ENCODE data around the gene EPHA7. TPM values are rescaled to one million over a fixed set of nuclear protein-coding genes. Genes with fewer than 3 reads are reported as not detected.

EPHA7 gene
- total RNA-seq, 1 donor from 2014 or later, result 0.40 TPM

DNA sequence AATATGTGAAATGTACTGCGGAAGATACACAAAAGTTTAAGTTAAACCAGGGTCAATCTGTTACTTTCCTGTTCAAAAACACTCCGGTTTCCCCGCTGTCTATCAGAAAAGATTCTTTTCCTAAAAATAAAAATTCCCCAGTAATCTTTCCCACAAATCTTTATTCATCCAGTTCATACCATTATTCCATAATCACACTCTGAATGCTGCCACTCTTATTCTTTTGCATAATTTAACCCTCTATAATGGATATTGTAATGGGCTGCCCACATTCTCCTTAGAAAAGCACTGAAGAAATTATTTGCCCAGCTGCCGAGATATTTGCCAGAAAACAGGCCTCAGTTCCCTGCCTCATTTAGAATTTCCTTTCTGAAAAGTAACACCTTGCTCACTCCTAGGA is 68.6 kb downstream of the EPHA7 start:
- TF ChIP-seq CTCF (conservative IDR thresholded peaks at IDR 0.05; ENCODE audit: low read depth, low read length), result no peak
- H3K4me3 ChIP-seq (ENCODE audit: low read depth, low read length), result no peak overlapping the region
- no peak for DNase-seq (ENCODE audit: low read depth)

GRCh38 chr6:93344333-93344835 is 75.0 kb downstream of the EPHA7 start:
- no peak overlapping the region for H3K4me3 ChIP-seq (ENCODE audit: low read depth, low read length)
- no peak for DNase-seq (ENCODE audit: low read depth)
- no peak for TF ChIP-seq CTCF (conservative IDR thresholded peaks at IDR 0.05; ENCODE audit: low read depth, low read length)

DNA sequence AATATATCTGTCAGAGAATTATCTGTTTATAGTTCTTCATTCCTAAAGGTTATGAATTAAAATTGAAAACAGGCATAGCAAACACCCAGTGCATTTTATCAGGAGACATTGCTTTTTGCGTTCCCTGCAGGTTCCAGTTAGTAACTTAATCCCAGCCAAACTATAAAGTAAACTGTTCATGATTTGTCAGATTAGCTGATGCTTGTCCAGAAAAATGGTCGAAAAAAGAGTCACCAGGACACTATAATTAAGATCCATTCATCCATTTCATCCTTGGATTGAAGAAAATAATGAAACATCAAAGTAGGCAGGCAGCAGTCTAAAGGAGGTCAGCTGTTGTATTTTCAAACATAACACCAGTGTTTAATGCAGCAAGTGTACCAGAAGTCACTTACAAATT is 75.9 kb downstream of the EPHA7 start:
- H3K4me3 ChIP-seq (ENCODE audit: low read depth, low read length), result no peak overlapping the region
- DNase-seq (ENCODE audit: low read depth), result no peak
- no peak for TF ChIP-seq CTCF (conservative IDR thresholded peaks at IDR 0.05; ENCODE audit: low read depth, low read length)

DNA sequence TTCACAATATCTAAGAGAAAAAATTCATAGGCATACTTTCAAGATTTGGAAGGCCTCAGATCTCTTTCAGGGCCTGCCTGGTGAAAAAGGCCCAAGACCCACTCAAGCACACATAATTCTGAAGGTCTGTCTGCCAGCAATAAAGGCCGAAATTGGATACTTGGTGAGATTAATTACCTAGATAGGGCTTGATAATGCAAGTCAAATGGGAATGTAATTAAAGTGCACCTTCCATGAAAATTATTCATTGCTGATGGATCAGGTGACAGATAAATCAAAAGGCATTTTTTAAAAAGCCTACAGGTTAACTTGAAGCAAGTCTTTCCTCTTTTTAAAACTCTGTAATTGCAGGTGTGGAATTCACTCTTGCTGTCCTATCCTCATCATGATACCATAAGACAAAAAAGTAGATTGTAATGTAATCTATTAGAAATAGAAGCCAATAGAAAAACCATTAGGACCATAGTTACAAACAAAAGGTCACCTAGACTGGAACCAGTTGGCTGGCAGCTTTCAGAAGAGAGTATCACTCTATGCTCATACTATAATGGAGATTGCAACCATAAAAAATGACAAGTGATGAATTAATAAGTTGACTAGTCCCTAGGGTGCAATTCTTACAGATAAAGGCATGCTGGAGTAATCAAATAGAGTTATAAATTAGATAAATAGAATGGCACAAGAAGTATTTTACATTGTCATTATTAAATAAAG is 77.3 kb downstream of the EPHA7 start:
- H3K4me3 ChIP-seq (ENCODE audit: low read depth, low read length), result no peak overlapping the region
- no peak for DNase-seq (ENCODE audit: low read depth)
- no peak for TF ChIP-seq CTCF (conservative IDR thresholded peaks at IDR 0.05; ENCODE audit: low read depth, low read length)

DNA sequence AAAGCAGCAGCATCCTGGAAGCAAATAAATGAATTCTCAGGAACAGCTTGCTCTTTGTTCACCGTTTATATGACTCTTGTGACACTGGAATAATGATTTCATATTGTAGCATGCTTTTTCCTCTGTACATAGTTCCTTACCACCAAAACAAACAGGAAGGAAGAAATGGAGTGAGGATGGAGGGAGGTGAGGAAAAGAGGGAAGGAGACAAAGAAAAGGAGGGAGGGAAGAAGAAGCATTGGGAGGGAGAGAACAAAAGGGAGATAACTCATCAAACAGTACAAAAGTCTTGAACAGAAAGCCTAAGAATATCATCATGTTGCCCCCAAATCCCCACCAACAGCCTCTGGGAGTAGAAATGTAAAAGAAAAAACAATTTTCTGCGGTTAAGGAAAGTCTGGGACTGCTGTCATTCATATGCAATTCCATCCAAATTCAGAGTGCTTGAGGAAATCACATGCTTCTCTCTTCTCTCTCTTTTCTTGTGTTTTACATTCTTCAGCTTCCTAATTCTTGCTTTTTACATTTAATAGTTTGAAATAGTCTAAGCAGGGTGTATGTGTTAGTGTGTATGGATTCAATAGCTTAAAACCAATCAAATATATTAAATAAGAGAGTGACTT is 81.5 kb downstream of the EPHA7 start:
- DNase-seq (ENCODE audit: low read depth), result no peak
- H3K4me3 ChIP-seq (ENCODE audit: low read depth, low read length), result no peak overlapping the region
- TF ChIP-seq CTCF (conservative IDR thresholded peaks at IDR 0.05; ENCODE audit: low read depth, low read length), result no peak

DNA sequence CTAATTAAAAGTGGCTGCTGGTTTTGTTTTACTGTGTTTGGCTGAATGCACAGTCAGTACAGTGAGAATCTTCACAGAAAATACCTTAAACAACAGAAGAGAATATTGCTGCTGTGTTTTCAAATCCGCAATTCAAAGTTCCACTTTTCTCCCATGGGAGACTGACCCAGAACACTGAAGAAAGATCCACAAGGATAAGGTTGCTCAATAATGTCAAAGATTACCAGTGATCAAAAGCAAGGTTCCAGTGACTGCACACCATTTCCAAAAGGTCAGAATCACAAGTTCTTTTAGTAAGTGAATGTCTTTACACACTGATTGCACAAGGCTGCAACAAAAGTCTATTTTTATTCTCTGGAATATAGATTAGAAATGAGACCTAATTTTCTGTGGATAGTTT is 82.3 kb downstream of the EPHA7 start:
- H3K4me3 ChIP-seq (ENCODE audit: low read depth, low read length), result no peak overlapping the region
- TF ChIP-seq CTCF (conservative IDR thresholded peaks at IDR 0.05; ENCODE audit: low read depth, low read length), result no peak
- peak; percentile 86 for DNase-seq (ENCODE audit: low read depth)
